NOMO-1 treated with DMSO at 0.1 percent for 48 hours (cell line): ENCODE results near the gene CRY2.
"Not testable (repeated sequence)": the region's sequence is repeated elsewhere in the genome, so short reads cannot be mapped to it uniquely, and the experiment has no call there.

Source experiments
- DNase-seq: peaks from one replicate; lab custom pipeline; 2025; ENCODE audit not compliant: unreplicated experiment; lab: John Stamatoyannopoulos, UW

The CRY2 gene

GRCh38 chr11:45811571-45812290, 35.5 kb upstream of the CRY2 start:
- no peak for DNase-seq

GRCh38 chr11:45812581-45813548, 34.4 kb upstream of the CRY2 start:
- no peak for DNase-seq

- no peak for DNase-seq
Observed at GRCh38 chr11:45815747-45816146, 31.5 kb upstream of the CRY2 start.

GRCh38 chr11:45816614-45817013, 30.7 kb upstream of the CRY2 start:
- DNase-seq = no peak

GRCh38 chr11:45817191-45817590, 30.1 kb upstream of the CRY2 start:
- DNase-seq = peak; percentile 38

GRCh38 chr11:45818961-45819605, 28.2 kb upstream of the CRY2 start:
- peak; percentile 13 for DNase-seq

GRCh38 chr11:45820211-45820857, 26.9 kb upstream of the CRY2 start:
- no peak for DNase-seq

GRCh38 chr11:45826492-45826891, 20.8 kb upstream of the CRY2 start:
- DNase-seq = peak; percentile 37

- DNase-seq = no peak
Observed at GRCh38 chr11:45827123-45827522, 20.2 kb upstream of the CRY2 start.

- no peak for DNase-seq
Observed at GRCh38 chr11:45828996-45829395, 18.3 kb upstream of the CRY2 start.

- DNase-seq = no peak
Observed at GRCh38 chr11:45830596-45830995, 16.7 kb upstream of the CRY2 start.

GRCh38 chr11:45832811-45833441, 14.3 kb upstream of the CRY2 start:
- no peak for DNase-seq

- DNase-seq = no peak
Observed at GRCh38 chr11:45833761-45834160, 13.5 kb upstream of the CRY2 start.

- no peak for DNase-seq
Observed at GRCh38 chr11:45834298-45834756, 12.9 kb upstream of the CRY2 start.

- no peak for DNase-seq
Observed at GRCh38 chr11:45839204-45839603, 8.1 kb upstream of the CRY2 start.

GRCh38 chr11:45840251-45840650, 7.0 kb upstream of the CRY2 start:
- not testable (repeated sequence) for DNase-seq

- peak; percentile 85 for DNase-seq
Observed at GRCh38 chr11:45843158-45843924, 3.9 kb upstream of the CRY2 start.

- DNase-seq = peak; percentile 20
Observed at GRCh38 chr11:45844822-45845578, 2.3 kb upstream of the CRY2 start.

GRCh38 chr11:45846174-45846675, 1.1 kb upstream of the CRY2 start:
- no peak for DNase-seq
